ENCODE results near the gene CRTC1. TPM values are rescaled to one million over a fixed set of nuclear protein-coding genes. Genes with fewer than 3 reads are reported as not detected.

CRTC1 gene
- total RNA-seq, 4 donors from 2014 or later: 3.8 to 8.9 (median 6.3) TPM

- Histone ChIP-seq H3K9me3 (no peaks in the 10 kb centered on the region), H3K27me3 (peaks cover 27% of the 10 kb centered on the region), H3K27ac (no peak overlapping the region), H3K4me3 (no peak overlapping the region), H3K4me1 (peaks cover 0 to 24% (median 12%) of the 10 kb centered on the region in 3 donors), H3K36me3 (peaks cover 0 to 13% of the 10 kb centered on the region in 2 donors)
- 90 to 100% methylated on average over 1 to 2 of the region's 14 CpGs for WGBS, 2 donors (ENCODE audit: low coverage in 1 of 2)
- TF ChIP-seq CTCF (IDR thresholded peaks at IDR 0.05) (no peak), POLR2A (IDR thresholded peaks at IDR 0.05) (no peak), POLR2AphosphoS5 (IDR thresholded peaks at IDR 0.05) (no peak), EP300 (IDR thresholded peaks at IDR 0.05) (no peak)
- ATAC-seq: no peak
These were observed 97.6 kb downstream of the CRTC1 start for GRCh38 chr19:18781047-18781600.

- 70% methylated on average over 8 of the region's 20 CpGs; no CpG with 5 or more reads in 1 of the 2 donors for WGBS, 2 donors (ENCODE audit: low coverage in 1 of 2)
- Histone ChIP-seq H3K4me1 (peaks cover 0 to 29% (median 12%) of the 10 kb centered on the region in 3 donors), H3K27ac (no peak overlapping the region), H3K27me3 (peaks cover 36% of the 10 kb centered on the region), H3K4me3 (no peak overlapping the region), H3K9me3 (no peaks in the 10 kb centered on the region), H3K36me3 (peaks cover 0 to 11% of the 10 kb centered on the region in 2 donors)
- ATAC-seq: no peak
- TF ChIP-seq POLR2A (IDR thresholded peaks at IDR 0.05) (no peak), EP300 (IDR thresholded peaks at IDR 0.05) (no peak), POLR2AphosphoS5 (IDR thresholded peaks at IDR 0.05) (no peak), CTCF (IDR thresholded peaks at IDR 0.05) (no peak)
These were observed 98.5 kb downstream of the CRTC1 start for GRCh38 chr19:18781885-18782527.

GRCh38 chr19:18782559-18783225 is 99.2 kb downstream of the CRTC1 start:
- no peak for ATAC-seq
- WGBS, 2 donors (ENCODE audit: low coverage in 1 of 2): 83% methylated on average over 8 of the region's 22 CpGs; no CpG with 5 or more reads in 1 of the 2 donors

GRCh38 chr19:18783958-18784785 is 100.7 kb downstream of the CRTC1 start:
- Histone ChIP-seq H3K27ac (no peak overlapping the region), H3K4me1 (peaks cover 0 to 42% (median 29%) of the 10 kb centered on the region in 3 donors), H3K36me3 (no peaks in the 10 kb centered on the region), H3K4me3 (no peak overlapping the region), H3K27me3 (peaks cover 51% of the 10 kb centered on the region), H3K9me3 (no peaks in the 10 kb centered on the region)
- no peak for ATAC-seq
- WGBS, 2 donors (ENCODE audit: low coverage in 1 of 2): 86 to 90% methylated on average over 2 to 8 of the region's 19 CpGs
- TF ChIP-seq EP300 (IDR thresholded peaks at IDR 0.05) (no peak), POLR2AphosphoS5 (IDR thresholded peaks at IDR 0.05) (no peak), CTCF (IDR thresholded peaks at IDR 0.05) (no peak), POLR2A (IDR thresholded peaks at IDR 0.05) (no peak)

More at GRCh38 chr19:18782559-18783225, 99.2 kb downstream of the CRTC1 start:
- TF ChIP-seq CTCF (IDR thresholded peaks at IDR 0.05) (no peak), POLR2AphosphoS5 (IDR thresholded peaks at IDR 0.05) (no peak), POLR2A (IDR thresholded peaks at IDR 0.05) (no peak), EP300 (IDR thresholded peaks at IDR 0.05) (no peak)
- Histone ChIP-seq H3K4me1 (peaks cover 0 to 29% (median 17%) of the 10 kb centered on the region in 3 donors), H3K36me3 (peaks cover 0 to 4% of the 10 kb centered on the region in 2 donors), H3K4me3 (no peak overlapping the region), H3K27me3 (peaks cover 42% of the 10 kb centered on the region), H3K9me3 (no peaks in the 10 kb centered on the region), H3K27ac (no peak overlapping the region)

Measured in gastroesophageal sphincter (tissue), 4 donors.